Caco-2 (cell line): Measurements from ENCODE around the gene SAFB. TPM values are rescaled to one million over a fixed set of nuclear protein-coding genes. Genes with fewer than 3 reads are reported as not detected.

ENCODE experiments used
- BruUV-seq: library from RNA; stranded (reverse); fragments of 400-500 nt; replicated peaks from 2 replicates; lab custom pipeline; 2021; lab: Mats Ljungman, UMichigan
- CTCF ChIA-PET: fragments of 300-600 bp; sonication (Branson Sonifier 250); formaldehyde crosslinking; loops from one replicate; lab custom pipeline; 2022; ENCODE audit warnings: antibody characterized with exemption; lab: Charles Lee
- POLR2A ChIA-PET: fragments of 300-600 bp; sonication (Branson Sonifier 250); formaldehyde crosslinking; loops from one replicate; lab custom pipeline; 2022; ENCODE audit warnings: antibody characterized with exemption; lab: Charles Lee
- DNase-seq, 2 experiments: peaks; one replicate each; pipeline versions ENCODE4 v3.0.0 to v3.0.0-alpha.2; 2020 to 2022
- H3K27me3 ChIP-seq: replicated peaks from 2 replicates; pipeline ENCODE4 v1.6.0; 2011; ENCODE audit warnings: low read length; ENCODE audit not compliant: control insufficient read depth, insufficient read depth
- H3K36me3 ChIP-seq: 2 replicates; pipeline ENCODE4 v1.5.1; 2011; ENCODE audit warnings: low read length; ENCODE audit not compliant: control insufficient read depth, insufficient read depth
- H3K4me1 ChIP-seq: fragments of 250-450 bp; sonication (Bioruptor Pico); 2 replicates; pipeline ENCODE4 v1.5.1; 2020; ENCODE audit warnings: mild to moderate bottlenecking
- H3K4me3 ChIP-seq: 2 replicates; pipeline ENCODE4 v1.5.1; 2011; ENCODE audit warnings: low read depth, mild to moderate bottlenecking, control low read depth, low read length
- H3K9me3 ChIP-seq: fragments of 250-450 bp; sonication (Bioruptor Pico); 2 replicates; pipeline ENCODE4 v1.5.1; 2020; ENCODE audit warnings: mild to moderate bottlenecking, moderate library complexity
- H3K27ac Mint-ChIP-seq: one replicate; pipeline ENCODE4 v1.8.0; 2022; ENCODE audit warnings: mixed read lengths; ENCODE audit not compliant: unreplicated experiment
- H3K27me3 Mint-ChIP-seq: one replicate; pipeline ENCODE4 v1.8.0; 2022; ENCODE audit warnings: mixed read lengths; ENCODE audit not compliant: insufficient read depth, unreplicated experiment
- H3K36me3 Mint-ChIP-seq: one replicate; pipeline ENCODE4 v1.8.0; 2022; ENCODE audit warnings: mild to moderate bottlenecking, mixed read lengths; ENCODE audit not compliant: insufficient read depth, unreplicated experiment
- H3K4me1 Mint-ChIP-seq: one replicate; pipeline ENCODE4 v1.8.0; 2022; ENCODE audit warnings: low read depth, mixed read lengths; ENCODE audit not compliant: unreplicated experiment
- H3K4me3 Mint-ChIP-seq: one replicate; pipeline ENCODE4 v1.8.0; 2022; ENCODE audit warnings: mild to moderate bottlenecking, moderate library complexity, mixed read lengths; ENCODE audit not compliant: unreplicated experiment
- H3K9me3 Mint-ChIP-seq: one replicate; pipeline ENCODE4 v1.8.0; 2022; ENCODE audit warnings: mixed read lengths; ENCODE audit not compliant: unreplicated experiment
- intact Hi-C: fragments of 100-400 bp; cut with micrococcal nuclease; formaldehyde crosslinking; loops from one replicate; pipeline ENCODE4 v1.10.0; 2022; ENCODE audit not compliant: unreplicated experiment
- total RNA-seq: library from RNA; stranded (reverse); gene quantifications from 2 replicates; pipeline ENCODE4 v1.2.3, GENCODE V29; 2022
- TF ChIP-seq, protein P1 (sequence below), 2 experiments: fragments of 200-600 bp in 1 of 2; IDR thresholded peaks; 1 replicate in 1 of 2; 2 replicates in 1 of 2; pipeline versions ENCODE4 v1.5.1 to v1.8.0; 2011 to 2022; ENCODE audit warnings: antibody characterized with exemption in 1 of 2, control low read depth in 1 of 2, inconsistent platforms in 1 of 2, low read depth in 1 of 2, low read length in 1 of 2, mild to moderate bottlenecking in 1 of 2, moderate library complexity in 1 of 2; ENCODE audit not compliant: insufficient read depth in 1 of 2, severe bottlenecking in 1 of 2, unreplicated experiment in 1 of 2

SAFB gene
- total RNA-seq, 1 experiment from 2014 or later = 120 TPM

- Mint-ChIP-seq H3K9me3 (no peaks in the 10 kb centered on the region), H3K4me3 (peak overlapping the region; percentile 99), H3K27ac (peak overlapping the region; percentile 79), H3K4me1 (no peaks in the 10 kb centered on the region), H3K36me3 (peaks cover 75% of the 10 kb centered on the region), H3K27me3 (no peaks in the 10 kb centered on the region)
- ChIA-PET POLR2A (interaction anchor here (0.7 to 1.4 kb wide), 2 partner anchors 27 to 222 kb away, joined by 3 to 5 read pairs; no protein-coding TSS in a partner anchor), CTCF (no interaction called here)
- intact Hi-C loops = no loop called here
- Histone ChIP-seq H3K27me3 (no peaks in the 10 kb centered on the region), H3K4me1 (no peaks in the 10 kb centered on the region), H3K9me3 (no peaks in the 10 kb centered on the region), H3K36me3 (peaks cover 9% of the 10 kb centered on the region), H3K4me3 (peak overlapping the region; percentile 90)
- TF ChIP-seq, protein P1, sequence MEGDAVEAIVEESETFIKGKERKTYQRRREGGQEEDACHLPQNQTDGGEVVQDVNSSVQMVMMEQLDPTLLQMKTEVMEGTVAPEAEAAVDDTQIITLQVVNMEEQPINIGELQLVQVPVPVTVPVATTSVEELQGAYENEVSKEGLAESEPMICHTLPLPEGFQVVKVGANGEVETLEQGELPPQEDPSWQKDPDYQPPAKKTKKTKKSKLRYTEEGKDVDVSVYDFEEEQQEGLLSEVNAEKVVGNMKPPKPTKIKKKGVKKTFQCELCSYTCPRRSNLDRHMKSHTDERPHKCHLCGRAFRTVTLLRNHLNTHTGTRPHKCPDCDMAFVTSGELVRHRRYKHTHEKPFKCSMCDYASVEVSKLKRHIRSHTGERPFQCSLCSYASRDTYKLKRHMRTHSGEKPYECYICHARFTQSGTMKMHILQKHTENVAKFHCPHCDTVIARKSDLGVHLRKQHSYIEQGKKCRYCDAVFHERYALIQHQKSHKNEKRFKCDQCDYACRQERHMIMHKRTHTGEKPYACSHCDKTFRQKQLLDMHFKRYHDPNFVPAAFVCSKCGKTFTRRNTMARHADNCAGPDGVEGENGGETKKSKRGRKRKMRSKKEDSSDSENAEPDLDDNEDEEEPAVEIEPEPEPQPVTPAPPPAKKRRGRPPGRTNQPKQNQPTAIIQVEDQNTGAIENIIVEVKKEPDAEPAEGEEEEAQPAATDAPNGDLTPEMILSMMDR (IDR thresholded peaks at IDR 0.05; ENCODE audit: insufficient read depth in 1 of 2, low read depth in 1 of 2, low read length in 1 of 2, severe bottlenecking in 1 of 2, unreplicated experiment in 1 of 2) = no peak
- DNase-seq = no peak
- BruUV-seq = no TSS peak
Observed at GRCh38 chr19:5691822-5692722, 69.2 kb downstream of the SAFB start.

GRCh38 chr19:5692723-5693194 is 69.9 kb downstream of the SAFB start:
- ChIA-PET CTCF (no interaction called here), POLR2A (no interaction called here)
- Mint-ChIP-seq H3K4me1 (no peaks in the 10 kb centered on the region), H3K27me3 (no peaks in the 10 kb centered on the region), H3K27ac (peak overlapping the region; percentile 79), H3K4me3 (peak overlapping the region; percentile 99), H3K36me3 (peaks cover 82% of the 10 kb centered on the region), H3K9me3 (no peaks in the 10 kb centered on the region)
- Histone ChIP-seq H3K36me3 (peaks cover 9% of the 10 kb centered on the region), H3K9me3 (no peaks in the 10 kb centered on the region), H3K4me1 (no peaks in the 10 kb centered on the region), H3K27me3 (no peaks in the 10 kb centered on the region), H3K4me3 (no peak overlapping the region)
- BruUV-seq = no TSS peak
- DNase-seq = no peak
- intact Hi-C loops = no loop called here
- TF ChIP-seq, protein P1 (IDR thresholded peaks at IDR 0.05; ENCODE audit: insufficient read depth in 1 of 2, low read depth in 1 of 2, low read length in 1 of 2, severe bottlenecking in 1 of 2, unreplicated experiment in 1 of 2) = no peak

DNA sequence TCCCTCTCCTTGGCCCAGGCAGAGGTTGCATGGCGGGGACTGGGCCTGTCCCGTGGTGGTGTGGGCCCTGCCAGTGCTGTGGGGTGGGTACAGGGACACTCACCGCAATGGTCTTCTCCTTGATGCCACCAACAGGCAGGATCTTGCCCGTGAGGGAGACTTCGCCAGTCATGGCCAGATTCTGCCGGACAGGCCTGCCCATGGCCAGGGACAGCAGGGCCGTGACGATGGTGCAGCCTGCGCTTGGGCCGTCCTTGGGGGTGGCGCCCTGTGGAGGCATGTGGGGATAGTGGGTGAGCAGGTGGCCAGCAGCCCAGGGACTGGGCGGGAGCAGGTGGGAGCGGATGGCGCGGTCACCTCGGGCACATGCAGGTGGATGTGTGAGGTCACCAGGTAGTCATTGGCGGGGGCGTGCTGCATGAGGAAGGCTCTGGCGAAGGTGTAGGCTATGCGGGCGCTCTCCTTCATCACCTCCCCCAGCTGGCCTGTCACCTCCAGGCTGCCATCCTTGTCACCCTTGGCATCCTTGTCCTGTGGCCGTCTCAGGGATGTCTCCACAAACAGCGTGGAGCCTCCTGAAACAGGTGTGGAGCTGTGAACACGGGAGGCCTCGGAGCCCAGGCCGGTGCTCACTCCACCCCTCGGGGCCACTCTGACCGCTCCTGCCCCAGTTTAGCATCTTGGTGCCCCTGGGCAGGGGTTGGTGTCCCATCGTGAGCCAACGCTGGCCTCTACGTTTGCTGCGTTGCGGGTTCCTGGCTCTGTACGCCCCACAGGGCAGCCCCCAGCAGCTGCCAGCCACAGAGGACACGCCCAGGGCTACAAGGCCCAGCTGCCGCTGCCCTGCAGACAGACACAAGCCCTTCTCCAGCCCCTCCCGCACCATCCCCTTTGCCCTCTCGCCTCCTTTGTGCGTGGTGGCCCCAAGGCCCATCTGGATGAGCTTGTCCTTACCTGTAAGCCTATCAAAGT is 70.6 kb downstream of the SAFB start:
- no peak for DNase-seq
- no peaks in the 10 kb centered on the region for H3K9me3 ChIP-seq
- H3K27me3 ChIP-seq = no peaks in the 10 kb centered on the region
- Mint-ChIP-seq H3K27me3 (no peaks in the 10 kb centered on the region), H3K9me3 (no peaks in the 10 kb centered on the region), H3K36me3 (peaks cover 89% of the 10 kb centered on the region), H3K27ac (peak overlapping the region; percentile 45), H3K4me1 (no peaks in the 10 kb centered on the region), H3K4me3 (peak overlapping the region; percentile 99)
- intact Hi-C loops = no loop called here
- ChIA-PET CTCF (no interaction called here), POLR2A (no interaction called here)
- TF ChIP-seq, protein P1 (IDR thresholded peaks at IDR 0.05; ENCODE audit: insufficient read depth in 1 of 2, low read depth in 1 of 2, low read length in 1 of 2, severe bottlenecking in 1 of 2, unreplicated experiment in 1 of 2) = no peak
- H3K4me3 ChIP-seq = no peak overlapping the region
- BruUV-seq = no TSS peak
- H3K4me1 ChIP-seq = no peaks in the 10 kb centered on the region
- H3K36me3 ChIP-seq = peaks cover 9% of the 10 kb centered on the region
